OCI-LY3 (cell line): ENCODE results near the gene CNTN5.
"Not testable (repeated sequence)": the region's sequence is repeated elsewhere in the genome, so short reads cannot be mapped to it uniquely, and the experiment has no call there.

ENCODE experiments used
- H2AFZ ChIP-seq: fragments of 200-600, 300-600 bp; shearing (Covaris generic); 2 replicates; pipeline ENCODE4 v1.6.0; 2014; ENCODE audit warnings: antibody characterized with exemption, low read depth, low read length
- H3K27ac ChIP-seq: fragments of 200-600, 300-600 bp; sonication (generic); 2 replicates; pipeline ENCODE4 v1.5.1; 2014; ENCODE audit warnings: mild to moderate bottlenecking, low read length, moderate library complexity, mixed read lengths
- H3K27me3 ChIP-seq: fragments of 200-600, 300-600 bp; sonication (generic); 2 replicates; pipeline ENCODE4 v1.6.1; 2014; ENCODE audit warnings: low read depth, low read length, mixed read lengths
- H3K36me3 ChIP-seq: fragments of 200-600, 300-600 bp; sonication (generic); replicated peaks from 2 replicates; pipeline ENCODE3; 2014; ENCODE audit warnings: low read depth, low read length, mixed read lengths
- H3K4me1 ChIP-seq: fragments of 300-600, 200-600 bp; sonication (generic); 2 replicates; pipeline ENCODE4 v1.6.1; 2014; ENCODE audit warnings: low read length, mixed read lengths
- H3K4me2 ChIP-seq: fragments of 200-600, 300-600 bp; sonication (generic); 2 replicates; pipeline ENCODE4 v1.6.1; 2014; ENCODE audit warnings: low read length, mixed read lengths
- H3K4me3 ChIP-seq: fragments of 300-600, 200-600 bp; sonication (generic); 2 replicates; pipeline ENCODE4 v1.5.1; 2014; ENCODE audit warnings: antibody characterized with exemption, mild to moderate bottlenecking, low read length, moderate library complexity
- H3K79me2 ChIP-seq: fragments of 300-600, 200-600 bp; shearing (Covaris generic); 2 replicates; pipeline ENCODE4 v1.6.1; 2014; ENCODE audit warnings: mild to moderate bottlenecking, low read length, mixed read lengths
- H3K9ac ChIP-seq: fragments of 300-600, 200-600 bp; shearing (Covaris generic); 2 replicates; pipeline ENCODE4 v1.6.0; 2014; ENCODE audit warnings: mild to moderate bottlenecking, low read length, moderate library complexity
- H3K9me3 ChIP-seq: fragments of 200-600, 300-600 bp; shearing (Covaris generic); 2 replicates; pipeline ENCODE4 v1.6.1; 2014; ENCODE audit warnings: low read length, mixed read lengths; ENCODE audit not compliant: insufficient read depth
- H4K20me1 ChIP-seq: fragments of 200-600, 300-600 bp; sonication (generic); 2 replicates; pipeline ENCODE4 v1.6.1; 2016; ENCODE audit warnings: low read length, mixed read lengths; ENCODE audit not compliant: insufficient read depth
- CTCF ChIP-seq: fragments of 200-600, 300-600 bp; sonication (generic); IDR thresholded peaks from 2 replicates; pipeline ENCODE4 v1.5.1; 2014; ENCODE audit warnings: antibody characterized with exemption, low read length, low read depth
- EZH2phosphoT487 ChIP-seq: fragments of 200-600 bp; shearing (Covaris generic); IDR thresholded peaks from 2 replicates; pipeline ENCODE4 v1.6.1; 2018; ENCODE audit warnings: antibody characterized with exemption, mixed run types, low read depth

The CNTN5 gene

DNA sequence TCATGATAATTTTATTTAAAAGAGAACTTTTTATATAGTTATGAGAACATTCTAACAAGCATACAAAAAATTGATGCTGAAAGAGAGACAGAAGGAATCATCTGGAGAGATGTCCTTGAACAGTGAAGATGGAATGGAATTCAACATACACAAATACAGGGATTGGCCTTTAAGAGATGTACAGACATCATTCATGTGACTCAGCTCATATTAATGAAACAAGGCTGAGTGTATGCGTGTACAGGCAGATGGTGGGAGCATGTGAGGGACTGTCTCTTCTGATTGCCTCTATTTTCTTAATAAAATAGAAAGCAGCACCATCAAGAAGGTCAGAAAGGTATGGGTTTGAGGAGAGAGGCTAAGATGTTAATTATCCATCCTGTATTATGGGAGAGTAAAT lies 793.3 kb downstream of the CNTN5 start:
- Histone ChIP-seq H3K4me3 (no peak overlapping the region), H3K4me1 (peaks cover 6% of the 10 kb centered on the region), H3K27ac (no peak overlapping the region), H3K27me3 (no peaks in the 10 kb centered on the region), H3K79me2 (no peaks in the 10 kb centered on the region), H3K36me3 (no peaks in the 10 kb centered on the region), H3K9me3 (no peaks in the 10 kb centered on the region), H2AFZ (no peak overlapping the region), H3K9ac (no peak overlapping the region), H4K20me1 (no peaks in the 10 kb centered on the region), H3K4me2 (no peak overlapping the region)
- TF ChIP-seq EZH2phosphoT487 (no peak), CTCF (no peak)

GRCh38 chr11:99814738-99815137 lies 794.0 kb downstream of the CNTN5 start:
- Histone ChIP-seq H3K27me3 (no peaks in the 10 kb centered on the region), H3K4me3 (no peak overlapping the region), H3K27ac (no peak overlapping the region), H4K20me1 (no peaks in the 10 kb centered on the region), H3K9me3 (no peaks in the 10 kb centered on the region), H3K9ac (no peak overlapping the region), H3K79me2 (no peaks in the 10 kb centered on the region), H3K36me3 (no peaks in the 10 kb centered on the region), H3K4me1 (peaks cover 6% of the 10 kb centered on the region), H2AFZ (no peak overlapping the region), H3K4me2 (no peak overlapping the region)
- TF ChIP-seq EZH2phosphoT487 (no peak), CTCF (no peak)

DNA sequence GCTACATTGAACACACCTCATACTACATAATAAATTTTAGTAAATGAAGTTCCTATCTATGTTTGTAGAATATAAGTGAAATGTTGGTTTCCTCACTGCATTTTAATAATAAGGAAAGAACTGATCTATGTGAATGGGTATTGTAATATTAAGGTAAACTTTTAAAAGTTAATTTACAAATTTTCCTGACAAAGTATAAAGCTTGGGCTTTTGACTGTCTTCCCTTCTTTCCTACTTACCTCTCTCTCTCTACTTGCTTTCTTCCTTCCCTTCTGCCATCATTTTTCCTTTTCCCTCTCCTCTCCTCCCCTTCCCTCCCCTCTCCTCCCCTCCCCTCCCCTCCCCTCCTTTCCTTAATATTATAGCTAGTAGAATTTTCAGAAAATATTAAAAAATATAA lies 798.2 kb downstream of the CNTN5 start:
- Histone ChIP-seq H3K4me2 (no peak overlapping the region), H3K9me3 (no peaks in the 10 kb centered on the region), H3K9ac (no peak overlapping the region), H3K27me3 (no peaks in the 10 kb centered on the region), H3K4me3 (no peak overlapping the region), H3K27ac (no peak overlapping the region), H3K4me1 (no peaks in the 10 kb centered on the region), H2AFZ (no peak overlapping the region), H4K20me1 (no peaks in the 10 kb centered on the region), H3K79me2 (no peaks in the 10 kb centered on the region), H3K36me3 (no peaks in the 10 kb centered on the region)
- no peak for TF ChIP-seq EZH2phosphoT487

DNA sequence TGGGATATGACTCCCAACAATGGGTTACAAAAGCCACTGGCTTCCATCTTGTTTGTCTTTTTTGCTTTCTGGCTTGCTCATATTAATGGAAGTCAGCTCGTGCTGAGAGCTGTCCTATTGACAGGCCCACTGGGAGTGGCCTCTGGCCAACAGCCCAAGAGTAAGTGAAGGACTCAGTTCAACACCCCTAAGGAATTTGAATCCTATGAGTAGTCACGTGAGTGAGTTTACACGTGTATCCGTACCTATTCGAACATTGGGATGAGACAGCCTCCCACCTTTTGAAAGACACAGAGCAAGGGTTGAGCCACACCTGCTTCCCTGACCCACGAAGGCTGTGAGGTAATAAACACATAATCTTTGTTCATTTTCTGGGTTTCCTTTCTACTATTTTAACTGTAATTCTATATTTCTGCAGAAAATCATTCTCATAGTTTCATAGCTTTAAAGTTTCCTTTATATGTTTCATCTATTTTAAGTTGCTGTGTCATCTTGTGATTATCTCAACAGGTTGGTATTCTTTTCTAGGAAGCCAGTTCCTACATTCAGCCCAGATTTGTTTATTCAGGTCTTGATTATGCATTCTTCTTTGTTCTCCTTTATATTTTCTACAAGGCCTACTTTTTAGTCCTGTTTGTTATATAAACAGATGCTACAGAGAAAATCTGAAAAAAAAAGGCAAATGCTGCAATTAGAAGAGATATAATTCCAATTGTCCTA lies 802.3 kb downstream of the CNTN5 start:
- no peaks in the 10 kb centered on the region for H3K36me3 ChIP-seq
- no peak overlapping the region for H3K4me2 ChIP-seq
- H3K4me3 ChIP-seq, result no peak overlapping the region
- no peaks in the 10 kb centered on the region for H3K9me3 ChIP-seq
- no peaks in the 10 kb centered on the region for H4K20me1 ChIP-seq
- no peaks in the 10 kb centered on the region for H3K4me1 ChIP-seq
- H3K9ac ChIP-seq, result no peak overlapping the region
- H3K27ac ChIP-seq, result no peak overlapping the region
- H2AFZ ChIP-seq, result no peak overlapping the region
- H3K27me3 ChIP-seq, result no peaks in the 10 kb centered on the region
- no peaks in the 10 kb centered on the region for H3K79me2 ChIP-seq
- TF ChIP-seq EZH2phosphoT487 (no peak), CTCF (no peak)

- H3K36me3 ChIP-seq, H3K4me3 ChIP-seq, H3K27me3 ChIP-seq, H3K4me1 ChIP-seq, H2AFZ ChIP-seq, H3K4me2 ChIP-seq, H3K9ac ChIP-seq, H4K20me1 ChIP-seq, H3K27ac ChIP-seq, H3K9me3 ChIP-seq, H3K79me2 ChIP-seq: not testable (repeated sequence)
These were observed 816.0 kb downstream of the CNTN5 start for GRCh38 chr11:99836739-99837138.
